Activated CD4-positive, alpha-beta memory T cell treated with anti-CD3 and anti-CD28 coated beads for 36 hours (primary cell): ENCODE results near the gene PCDH15. TPM values are rescaled to one million over a fixed set of nuclear protein-coding genes. Genes with fewer than 3 reads are reported as not detected.

ENCODE experiments used
- CTCF ChIA-PET: fragments of 350-600 bp; sonication (Branson Sonifier 250); formaldehyde crosslinking; loops from one replicate; lab custom pipeline; 2021; ENCODE audit warnings: antibody characterized with exemption, inconsistent platforms; lab: Charles Lee
- POLR2A ChIA-PET: fragments of 350-600 bp; sonication (Branson Sonifier 250); formaldehyde crosslinking; loops from one replicate; lab custom pipeline; 2021; ENCODE audit warnings: antibody characterized with exemption; lab: Charles Lee
- DNase-seq: peaks from one replicate; pipeline ENCODE4 v3.0.0-alpha.2; 2020
- H3K27ac Mint-ChIP-seq: one replicate; pipeline ENCODE4 v1.8.0; 2021; ENCODE audit warnings: mixed read lengths
- H3K27me3 Mint-ChIP-seq: one replicate; pipeline ENCODE4 v1.8.0; 2021; ENCODE audit warnings: mixed read lengths
- H3K36me3 Mint-ChIP-seq: one replicate; pipeline ENCODE4 v1.8.0; 2021; ENCODE audit warnings: mixed read lengths
- H3K4me1 Mint-ChIP-seq: one replicate; pipeline ENCODE4 v1.8.0; 2021; ENCODE audit warnings: low read depth, mixed read lengths
- H3K4me3 Mint-ChIP-seq: one replicate; pipeline ENCODE4 v1.8.0; 2021; ENCODE audit warnings: mild to moderate bottlenecking, mixed read lengths
- H3K9me3 Mint-ChIP-seq: one replicate; pipeline ENCODE4 v1.8.0; 2021; ENCODE audit warnings: mixed read lengths
- intact Hi-C: fragments of 100-400 bp; cut with micrococcal nuclease; formaldehyde crosslinking; loops from one replicate; pipeline ENCODE4 v1.15.1; 2023
- total RNA-seq, 2 experiments: library from RNA; stranded (reverse); gene quantifications; one replicate each; pipeline ENCODE4 v1.2.3, GENCODE V29; 2021

Gene PCDH15
- total RNA-seq, 2 experiments from 2014 or later: not detected

- POLR2A ChIA-PET: no interaction called here
- intact Hi-C loops: no loop called here
These were observed 118.5 kb downstream of the PCDH15 start for GRCh38 chr10:54682554-54682953.

GRCh38 chr10:54681136-54681535 lies 119.9 kb downstream of the PCDH15 start:
- H3K4me1 Mint-ChIP-seq: no peaks in the 10 kb centered on the region
- H3K9me3 Mint-ChIP-seq: peaks cover 6% of the 10 kb centered on the region
- ChIA-PET CTCF (no interaction called here), POLR2A (no interaction called here)
- no peak for DNase-seq
- H3K36me3 Mint-ChIP-seq: no peaks in the 10 kb centered on the region
- no peaks in the 10 kb centered on the region for H3K27me3 Mint-ChIP-seq
- intact Hi-C loops: no loop called here
- H3K4me3 Mint-ChIP-seq: no peak overlapping the region
- H3K27ac Mint-ChIP-seq: no peak overlapping the region

More at GRCh38 chr10:54682554-54682953, 118.5 kb downstream of the PCDH15 start:
- H3K4me3 Mint-ChIP-seq: no peak overlapping the region
- no peaks in the 10 kb centered on the region for H3K27me3 Mint-ChIP-seq
- H3K36me3 Mint-ChIP-seq: no peaks in the 10 kb centered on the region
- H3K4me1 Mint-ChIP-seq: no peaks in the 10 kb centered on the region
- CTCF ChIA-PET: no interaction called here
- peaks cover 12% of the 10 kb centered on the region for H3K9me3 Mint-ChIP-seq
- H3K27ac Mint-ChIP-seq: no peak overlapping the region
- no peak for DNase-seq

- POLR2A ChIA-PET: no interaction called here
- no peak overlapping the region for H3K27ac Mint-ChIP-seq
These were observed 133.9 kb downstream of the PCDH15 start for GRCh38 chr10:54667136-54667535.

GRCh38 chr10:54666192-54666591 lies 134.8 kb downstream of the PCDH15 start:
- CTCF ChIA-PET: no interaction called here
- intact Hi-C loops: no loop called here
- POLR2A ChIA-PET: no interaction called here
- no peaks in the 10 kb centered on the region for H3K4me1 Mint-ChIP-seq
- no peaks in the 10 kb centered on the region for H3K36me3 Mint-ChIP-seq
- no peaks in the 10 kb centered on the region for H3K27me3 Mint-ChIP-seq
- H3K4me3 Mint-ChIP-seq: no peak overlapping the region
- peaks cover 13% of the 10 kb centered on the region for H3K9me3 Mint-ChIP-seq
- no peak overlapping the region for H3K27ac Mint-ChIP-seq
- no peak for DNase-seq

More at GRCh38 chr10:54667136-54667535, 133.9 kb downstream of the PCDH15 start:
- CTCF ChIA-PET: no interaction called here
- DNase-seq: no peak
- H3K27me3 Mint-ChIP-seq: no peaks in the 10 kb centered on the region
- no peaks in the 10 kb centered on the region for H3K36me3 Mint-ChIP-seq
- H3K4me1 Mint-ChIP-seq: no peaks in the 10 kb centered on the region
- H3K9me3 Mint-ChIP-seq: peaks cover 13% of the 10 kb centered on the region
- no peak overlapping the region for H3K4me3 Mint-ChIP-seq
- intact Hi-C loops: no loop called here

- Mint-ChIP-seq H3K27ac (no peak overlapping the region), H3K4me3 (no peak overlapping the region), H3K27me3 (no peaks in the 10 kb centered on the region), H3K36me3 (no peaks in the 10 kb centered on the region), H3K4me1 (no peaks in the 10 kb centered on the region), H3K9me3 (peaks cover 13% of the 10 kb centered on the region)
- POLR2A ChIA-PET: no interaction called here
- CTCF ChIA-PET: no interaction called here
- intact Hi-C loops: no loop called here
- no peak for DNase-seq
These were observed 135.9 kb downstream of the PCDH15 start for GRCh38 chr10:54665095-54665494.

GRCh38 chr10:54660397-54660796 lies 140.6 kb downstream of the PCDH15 start:
- CTCF ChIA-PET: no interaction called here
- Mint-ChIP-seq H3K27ac (no peak overlapping the region), H3K36me3 (no peaks in the 10 kb centered on the region), H3K9me3 (peaks cover 31% of the 10 kb centered on the region), H3K4me3 (no peak overlapping the region), H3K27me3 (no peaks in the 10 kb centered on the region), H3K4me1 (no peaks in the 10 kb centered on the region)
- DNase-seq: no peak
- POLR2A ChIA-PET: no interaction called here
- intact Hi-C loops: no loop called here

GRCh38 chr10:54656643-54657042 lies 144.4 kb downstream of the PCDH15 start:
- no peak for DNase-seq
- ChIA-PET POLR2A (no interaction called here), CTCF (no interaction called here)
- Mint-ChIP-seq H3K9me3 (peaks cover 28% of the 10 kb centered on the region), H3K36me3 (no peaks in the 10 kb centered on the region), H3K27me3 (no peaks in the 10 kb centered on the region), H3K4me3 (no peak overlapping the region), H3K27ac (no peak overlapping the region), H3K4me1 (no peaks in the 10 kb centered on the region)
- intact Hi-C loops: no loop called here

GRCh38 chr10:54653518-54653917 lies 147.5 kb downstream of the PCDH15 start:
- Mint-ChIP-seq H3K4me1 (no peaks in the 10 kb centered on the region), H3K27ac (no peak overlapping the region), H3K27me3 (no peaks in the 10 kb centered on the region), H3K36me3 (no peaks in the 10 kb centered on the region), H3K9me3 (peaks cover 33% of the 10 kb centered on the region), H3K4me3 (no peak overlapping the region)
- DNase-seq: no peak
- ChIA-PET POLR2A (no interaction called here), CTCF (no interaction called here)
- intact Hi-C loops: no loop called here

- POLR2A ChIA-PET: no interaction called here
- H3K27ac Mint-ChIP-seq: no peak overlapping the region
These were observed 150.5 kb downstream of the PCDH15 start for GRCh38 chr10:54650547-54650946.

GRCh38 chr10:54622017-54622416 lies 179.0 kb downstream of the PCDH15 start:
- no peaks in the 10 kb centered on the region for H3K36me3 Mint-ChIP-seq
- intact Hi-C loops: no loop called here
- no peak for DNase-seq
- H3K4me1 Mint-ChIP-seq: no peaks in the 10 kb centered on the region
- no peak overlapping the region for H3K27ac Mint-ChIP-seq
- no peaks in the 10 kb centered on the region for H3K27me3 Mint-ChIP-seq
- H3K4me3 Mint-ChIP-seq: no peak overlapping the region
- peaks cover 21% of the 10 kb centered on the region for H3K9me3 Mint-ChIP-seq
- ChIA-PET CTCF (no interaction called here), POLR2A (no interaction called here)

More at GRCh38 chr10:54650547-54650946, 150.5 kb downstream of the PCDH15 start:
- intact Hi-C loops: no loop called here
- CTCF ChIA-PET: no interaction called here
- peaks cover 25% of the 10 kb centered on the region for H3K9me3 Mint-ChIP-seq
- H3K27me3 Mint-ChIP-seq: no peaks in the 10 kb centered on the region
- no peaks in the 10 kb centered on the region for H3K4me1 Mint-ChIP-seq
- no peak overlapping the region for H3K4me3 Mint-ChIP-seq
- no peaks in the 10 kb centered on the region for H3K36me3 Mint-ChIP-seq
- no peak for DNase-seq

- Mint-ChIP-seq H3K27ac (no peak overlapping the region), H3K4me3 (no peak overlapping the region), H3K27me3 (no peaks in the 10 kb centered on the region), H3K9me3 (peaks cover 10% of the 10 kb centered on the region), H3K36me3 (no peaks in the 10 kb centered on the region), H3K4me1 (no peaks in the 10 kb centered on the region)
- POLR2A ChIA-PET: no interaction called here
- CTCF ChIA-PET: no interaction called here
- intact Hi-C loops: no loop called here
- no peak for DNase-seq
These were observed 180.7 kb downstream of the PCDH15 start for GRCh38 chr10:54620352-54620751.

GRCh38 chr10:54614072-54614471 lies 187.0 kb downstream of the PCDH15 start:
- no peaks in the 10 kb centered on the region for H3K27me3 Mint-ChIP-seq
- DNase-seq: no peak
- no peaks in the 10 kb centered on the region for H3K4me1 Mint-ChIP-seq
- ChIA-PET POLR2A (no interaction called here), CTCF (no interaction called here)
- H3K27ac Mint-ChIP-seq: no peak overlapping the region
- H3K4me3 Mint-ChIP-seq: no peak overlapping the region
- intact Hi-C loops: no loop called here
- H3K36me3 Mint-ChIP-seq: no peaks in the 10 kb centered on the region
- peaks cover 10% of the 10 kb centered on the region for H3K9me3 Mint-ChIP-seq

- POLR2A ChIA-PET: no interaction called here
- Mint-ChIP-seq H3K4me1 (no peaks in the 10 kb centered on the region), H3K36me3 (no peaks in the 10 kb centered on the region), H3K27me3 (no peaks in the 10 kb centered on the region), H3K4me3 (no peak overlapping the region), H3K9me3 (peaks cover 9% of the 10 kb centered on the region), H3K27ac (no peak overlapping the region)
- intact Hi-C loops: no loop called here
- DNase-seq: no peak
- CTCF ChIA-PET: no interaction called here
These were observed 187.9 kb downstream of the PCDH15 start for GRCh38 chr10:54613162-54613561.
